HEK293T (cell line): ENCODE data around the gene SLC25A21.

ENCODE experiments used
- ARNT ChIP-seq: fragments of 450-650 bp; IDR thresholded peaks from 2 replicates; pipeline ENCODE4 v1.6.1; 2017; ENCODE audit warnings: mild to moderate bottlenecking
- BHLHE40 ChIP-seq: fragments of 450-650 bp; IDR thresholded peaks from 2 replicates; pipeline ENCODE4 v1.6.1; 2016; ENCODE audit warnings: mild to moderate bottlenecking, moderate library complexity, borderline replicate concordance
- HDGF ChIP-seq: fragments of 450-650 bp; IDR thresholded peaks from 2 replicates; pipeline ENCODE4 v1.6.1; 2017; ENCODE audit warnings: antibody characterized with exemption, borderline replicate concordance
- TARDBP ChIP-seq: fragments of 450-650 bp; IDR thresholded peaks from 2 replicates; pipeline ENCODE4 v1.6.1; 2016

DNA sequence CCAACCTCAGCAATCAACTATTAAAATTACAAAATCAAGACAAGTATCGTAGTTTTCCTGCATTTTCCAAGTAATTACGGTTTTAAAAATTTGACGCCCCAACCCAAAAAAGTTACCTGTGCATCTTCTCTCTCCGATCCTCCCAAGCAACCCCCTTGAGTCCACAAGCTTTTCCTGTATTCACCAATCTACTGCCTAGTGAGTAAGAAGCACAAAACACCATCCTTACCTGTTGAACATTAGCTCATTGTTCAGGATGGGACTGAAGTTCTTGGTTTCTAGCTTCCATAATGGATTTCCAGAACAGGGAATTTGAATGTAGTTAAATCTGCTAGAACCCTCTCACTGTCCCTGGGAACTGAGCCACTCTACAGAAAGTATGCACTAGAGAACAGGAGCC, 348.8 kb downstream of the SLC25A21 start:
- TF ChIP-seq BHLHE40 (no peak), TARDBP (no peak), ARNT (no peak), HDGF (no peak)
